ENCODE measurements around the gene GRM5. TPM values are rescaled to one million over a fixed set of nuclear protein-coding genes. Genes with fewer than 3 reads are reported as not detected.

Gene GRM5
- total RNA-seq, 4 donors from 2014 or later = 0.13 TPM; not detected in 3

- DNase-seq (ENCODE audit: low spot score) (no peak), ATAC-seq (ENCODE audit: low FRiP score) (no peak)
- no peak for TF ChIP-seq CTCF (IDR thresholded peaks at IDR 0.05)
Observed at GRCh38 chr11:88507771-88508417, 557.9 kb downstream of the GRM5 start.

DNA sequence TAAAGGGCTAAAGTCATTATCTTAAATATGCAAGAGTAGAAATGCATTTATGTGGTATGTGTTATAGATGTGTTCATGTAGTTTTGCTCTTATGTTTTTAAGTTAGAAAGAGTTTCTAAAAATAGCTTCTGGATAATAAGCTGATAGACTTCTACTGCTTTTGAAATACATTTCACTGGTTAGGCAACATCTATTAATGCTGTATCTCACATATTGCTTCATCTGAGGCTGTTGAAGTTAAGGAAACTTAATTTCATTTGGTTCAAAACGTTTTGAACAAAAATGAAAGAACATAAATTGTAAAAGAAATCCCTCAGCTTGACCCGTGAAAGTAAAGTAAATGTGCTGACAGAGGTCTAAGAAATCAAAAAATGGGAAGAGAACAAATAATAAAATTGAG lies 564.2 kb downstream of the GRM5 start:
- TF ChIP-seq CTCF (IDR thresholded peaks at IDR 0.05) = no peak
- DNase-seq (ENCODE audit: low spot score) (no peak), ATAC-seq (ENCODE audit: low FRiP score) (no peak)

GRCh38 chr11:88495836-88496235 lies 569.9 kb downstream of the GRM5 start:
- DNase-seq (ENCODE audit: low spot score) = no peak
- TF ChIP-seq CTCF (IDR thresholded peaks at IDR 0.05) = no peak
- no peak for ATAC-seq (ENCODE audit: low FRiP score)

DNA sequence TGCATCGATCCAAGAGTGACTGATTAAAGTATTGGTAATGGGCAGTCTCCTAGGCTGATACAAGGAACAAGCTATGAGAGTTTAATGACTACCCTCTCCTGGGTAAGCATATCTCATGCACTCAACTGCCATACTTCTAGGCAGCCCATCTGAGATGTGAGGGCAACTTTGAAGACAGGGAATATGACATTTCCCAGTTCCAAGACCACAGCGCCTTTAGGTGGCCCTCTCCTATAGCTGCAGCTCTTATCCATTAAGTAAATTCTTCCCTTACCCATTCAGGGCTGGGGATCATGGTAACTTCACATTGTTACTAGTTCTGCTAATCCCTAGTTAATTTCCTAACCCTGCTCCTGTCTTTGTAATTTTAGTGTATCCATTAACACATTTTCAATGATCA lies 570.9 kb downstream of the GRM5 start:
- ATAC-seq (ENCODE audit: low FRiP score) = no peak
- no peak for DNase-seq (ENCODE audit: low spot score)
- no peak for TF ChIP-seq CTCF (IDR thresholded peaks at IDR 0.05)

- no peak for TF ChIP-seq CTCF (IDR thresholded peaks at IDR 0.05)
- DNase-seq (ENCODE audit: low spot score) (no peak), ATAC-seq (ENCODE audit: low FRiP score) (no peak)
Observed at GRCh38 chr11:88491674-88492073, 574.1 kb downstream of the GRM5 start.

- no peak for TF ChIP-seq CTCF (IDR thresholded peaks at IDR 0.05)
- no peak for ATAC-seq (ENCODE audit: low FRiP score)
Observed at GRCh38 chr11:88489030-88489429, 576.8 kb downstream of the GRM5 start.

GRCh38 chr11:88487646-88488045 lies 578.1 kb downstream of the GRM5 start:
- TF ChIP-seq CTCF (IDR thresholded peaks at IDR 0.05) = no peak
- DNase-seq (ENCODE audit: low spot score) (no peak), ATAC-seq (ENCODE audit: low FRiP score) (no peak)

More at GRCh38 chr11:88489030-88489429, 576.8 kb downstream of the GRM5 start:
- DNase-seq (ENCODE audit: low spot score) = no peak
